HepG2 (cell line): ENCODE results near the gene PRKAR1B. TPM values are rescaled to one million over a fixed set of nuclear protein-coding genes. Genes with fewer than 3 reads are reported as not detected.

Experiments used
- ATAC-seq: fragments of 200-7000 bp; cut with Tn5 transposase; 3 replicates; pipeline ENCODE4 v1.9.1; 2020; ENCODE audit warnings: mild to moderate bottlenecking, moderate library complexity
- BruUV-seq: library from RNA; stranded (reverse); fragments of 400-500 nt; replicated peaks from 2 replicates; lab custom pipeline; 2021; lab: Mats Ljungman, UMichigan
- CTCF ChIA-PET: fragments of 300-600 bp; formaldehyde crosslinking; extraction: SDS; loops from one replicate; lab custom pipeline; 2021; ENCODE audit warnings: low total read pairs, inconsistent platforms, low intra/inter-chr PET ratio; lab: Yijun Ruan, JAX
- POLR2A ChIA-PET: fragments of 350-600 bp; sonication (Branson Sonifier 250); formaldehyde crosslinking; loops from one replicate; lab custom pipeline; 2020; ENCODE audit warnings: antibody characterized with exemption, inconsistent platforms; lab: Yijun Ruan, JAX
- DNase-seq: peaks from one replicate; pipeline ENCODE4 v3.0.0-alpha.2; 2015; ENCODE audit warnings: low spot score
- FAIRE-seq: peaks from 3 replicates; lab custom pipeline; 2011; peaks lifted over from hg19 to GRCh38; lab: Jason Lieb, UNC
- H2AFZ ChIP-seq: one replicate; pipeline ENCODE4 v1.6.1; 2011; ENCODE audit warnings: low read length, inconsistent platforms
- H3K27ac ChIP-seq: fragments of 300-600 bp; 3 replicates; pipeline ENCODE4 v1.8.0; 2011; ENCODE audit warnings: mixed run types, mild to moderate bottlenecking, mixed read lengths, low read length, inconsistent platforms; ENCODE audit not compliant: insufficient read depth; ENCODE audit errors: extremely low read length
- H3K27me3 ChIP-seq, 2 experiments: fragments of 200-600 bp in 1 of 2; 2 replicates in 1 of 2; 3 replicates in 1 of 2; pipeline versions ENCODE4 v1.6.0 to v1.8.0; 2011; ENCODE audit warnings: low read length in 2 of 2, mild to moderate bottlenecking in 2 of 2, moderate library complexity in 2 of 2, inconsistent platforms in 1 of 2; ENCODE audit not compliant: insufficient read depth in 2 of 2, control insufficient read depth in 1 of 2
- H3K36me3 ChIP-seq, 2 experiments: fragments of 200-600 bp in 1 of 2; replicated peaks in 1 of 2; 2 replicates in 1 of 2; 3 replicates in 1 of 2; pipeline versions ENCODE4 v1.5.1 to v1.8.0; 2011; ENCODE audit warnings: low read length in 2 of 2, inconsistent platforms in 1 of 2; ENCODE audit not compliant: insufficient read depth in 2 of 2, control insufficient read depth in 1 of 2
- H3K4me1 ChIP-seq: 2 replicates; pipeline ENCODE4 v1.5.1; 2012; ENCODE audit warnings: low read length, inconsistent platforms; ENCODE audit not compliant: insufficient read depth
- H3K4me2 ChIP-seq: 2 replicates; pipeline ENCODE4 v1.6.0; 2011; ENCODE audit warnings: low read depth, low read length, inconsistent platforms
- H3K4me3 ChIP-seq, 3 experiments: fragments of 200-600 bp in 1 of 3; sonication (generic), shearing (Covaris generic) in 1 of 3; replicated peaks in 1 of 3; 2 replicates each; pipeline ENCODE4 v1.5.1; 2011 to 2016; ENCODE audit warnings: low read length in 3 of 3, inconsistent platforms in 2 of 3, low read depth in 2 of 3, mild to moderate bottlenecking in 2 of 3, control low read depth in 1 of 3, mixed read lengths in 1 of 3; ENCODE audit not compliant: insufficient read depth in 1 of 3
- H3K79me2 ChIP-seq: one replicate; pipeline ENCODE4 v1.6.1; 2011; ENCODE audit warnings: low read length, inconsistent platforms; ENCODE audit not compliant: insufficient read depth
- H3K9ac ChIP-seq: 2 replicates; pipeline ENCODE4 v1.6.0; 2011; ENCODE audit warnings: mild to moderate bottlenecking, low read depth, low read length, inconsistent platforms; ENCODE audit not compliant: insufficient read depth
- H3K9me3 ChIP-seq: 2 replicates; pipeline ENCODE4 v1.5.1; 2012; ENCODE audit warnings: mild to moderate bottlenecking, low read length
- H4K20me1 ChIP-seq: 2 replicates; pipeline ENCODE4 v1.6.0; 2011; ENCODE audit warnings: inconsistent platforms, mild to moderate bottlenecking, low read length, moderate library complexity; ENCODE audit not compliant: insufficient read depth
- ATF7 ChIP-seq, 2 experiments: fragments of 450-650 bp in 1 of 2; sonication (generic) in 1 of 2; formaldehyde crosslinking in 1 of 2; IDR thresholded peaks; 2 replicates each; pipeline versions ENCODE4 v1.4.0 to v1.6.1; 2016 to 2020; ENCODE audit warnings: antibody characterized with exemption in 1 of 2, mild to moderate bottlenecking in 1 of 2, missing genetic modification reagents in 1 of 2
- CREB1 ChIP-seq, 2 experiments: fragments of 450-650 bp in 1 of 2; IDR thresholded peaks; 2 replicates each; pipeline ENCODE4 v1.6.1; 2016 to 2017; ENCODE audit warnings: control low read depth in 1 of 2, mild to moderate bottlenecking in 1 of 2, missing compliant biosample characterization in 1 of 2, missing genetic modification characterization in 1 of 2
- ELF1 ChIP-seq: sonication (generic); formaldehyde crosslinking; IDR thresholded peaks from 2 replicates; pipeline ENCODE4 v1.4.0; 2020; ENCODE audit warnings: missing genetic modification reagents
- ERF ChIP-seq: IDR thresholded peaks from 2 replicates; pipeline ENCODE4 v1.6.1; 2018; ENCODE audit warnings: missing biosample characterization, missing genetic modification reagents
- FOXA1 ChIP-seq, 2 experiments: fragments of 450-650 bp in 1 of 2; sonication (generic) in 1 of 2; formaldehyde crosslinking in 1 of 2; IDR thresholded peaks; 2 replicates each; pipeline versions ENCODE4 v1.4.0 to v1.6.1; 2016 to 2020; ENCODE audit warnings: missing genetic modification reagents in 1 of 2
- FOXP1 ChIP-seq, 2 experiments: fragments of 450-650 bp in 1 of 2; IDR thresholded peaks; 2 replicates each; pipeline ENCODE4 v1.6.1; 2017 to 2018; ENCODE audit warnings: antibody characterized with exemption in 1 of 2
- IKZF1 ChIP-seq: fragments of 450-650 bp; IDR thresholded peaks from 2 replicates; pipeline ENCODE4 v1.7.1; 2016
- NFKB2 ChIP-seq: sonication (generic); formaldehyde crosslinking; IDR thresholded peaks from 2 replicates; pipeline ENCODE4 v1.4.0; 2020; ENCODE audit warnings: missing genetic modification reagents, borderline replicate concordance
- RFX5 ChIP-seq: IDR thresholded peaks from 2 replicates; pipeline ENCODE4 v1.6.1; 2011; ENCODE audit warnings: low read depth, low read length, improper control_type of control experiment
- SMARCE1 ChIP-seq: fragments of 450-650 bp; IDR thresholded peaks from 2 replicates; pipeline ENCODE4 v1.6.1; 2017; ENCODE audit warnings: borderline replicate concordance
- SRSF4 ChIP-seq: fragments of 200-400 bp; formaldehyde crosslinking; IDR thresholded peaks from one replicate; pipeline ENCODE4 v1.6.1; 2018; ENCODE audit warnings: mild to moderate bottlenecking, low read depth, low read length, moderate library complexity; ENCODE audit not compliant: poor library complexity, severe bottlenecking
- TCF7 ChIP-seq: sonication (generic); IDR thresholded peaks from 2 replicates; pipeline ENCODE4 v1.6.1; 2016; ENCODE audit warnings: antibody characterized with exemption, low read depth
- ZBTB3 ChIP-seq: sonication (generic); formaldehyde crosslinking; IDR thresholded peaks from 2 replicates; pipeline ENCODE4 v1.4.0; 2020; ENCODE audit warnings: low read depth, mild to moderate bottlenecking, moderate library complexity, missing genetic modification reagents, borderline replicate concordance
- WGBS: methylation state at CpG from one replicate; pipeline ENCODE4 v1.1.6; 2017; ENCODE audit warnings: low lambda C conversion rate; 5-methylcytosine and 5-hydroxymethylcytosine counted together
- in situ Hi-C: cut with HindIII; loops from 2 replicates; pipeline ENCODE4 v1.10.0; 2017; ENCODE audit warnings: low pct_unique_long_range_greater_than_20kb; ENCODE audit not compliant: extremely low pct_ligation_motif_present
- intact Hi-C: fragments of 100-400 bp; cut with micrococcal nuclease; formaldehyde crosslinking; loops from one replicate; pipeline ENCODE4 v1.10.0; 2022; ENCODE audit not compliant: unreplicated experiment
- polyA plus RNA-seq, 8 experiments: library from polyadenylated mRNA; depleted of rRNA in 3 of 8; stranded (reverse) in 7 of 8; unstranded in 1 of 8; fragments of >200 nt; fragmentation: Illumina TruSeq in 4 of 8; extraction: Trizol in 4 of 8; gene quantifications; 2 replicates each; pipeline versions ENCODE4 v1.2.1 to v1.2.3, GENCODE V29; 2011 to 2016; ENCODE audit warnings: low read depth in 4 of 8, missing spikeins in 1 of 8, mixed read lengths in 1 of 8; ENCODE audit not compliant: insufficient read depth in 1 of 8
- total RNA-seq, 5 experiments: library from RNA; depleted of rRNA; stranded (reverse); fragments of >200 nt; fragmentation: Illumina TruSeq; extraction: Trizol; gene quantifications; 2 replicates each; pipeline ENCODE4 v1.2.3, GENCODE V29; 2016; ENCODE audit warnings: low read depth in 1 of 5
- TF ChIP-seq, protein P1 (sequence below): sonication (generic); formaldehyde crosslinking; conservative IDR thresholded peaks from 2 replicates; pipeline ENCODE4 v1.8.0; 2022; ENCODE audit warnings: mild to moderate bottlenecking, moderate library complexity, missing genetic modification reagents
- TF ChIP-seq, protein P2 (sequence below): sonication (generic); formaldehyde crosslinking; IDR thresholded peaks from 2 replicates; pipeline ENCODE4 v1.5.0; 2020; ENCODE audit warnings: missing genetic modification reagents, mild to moderate bottlenecking, borderline replicate concordance

PRKAR1B gene
- total and polyA plus RNA-seq, 2 of the 13 experiments (the other 11 are each of a cell fraction or from before 2014, with no cell fraction given): 7.9 to 28.2 TPM

DNA sequence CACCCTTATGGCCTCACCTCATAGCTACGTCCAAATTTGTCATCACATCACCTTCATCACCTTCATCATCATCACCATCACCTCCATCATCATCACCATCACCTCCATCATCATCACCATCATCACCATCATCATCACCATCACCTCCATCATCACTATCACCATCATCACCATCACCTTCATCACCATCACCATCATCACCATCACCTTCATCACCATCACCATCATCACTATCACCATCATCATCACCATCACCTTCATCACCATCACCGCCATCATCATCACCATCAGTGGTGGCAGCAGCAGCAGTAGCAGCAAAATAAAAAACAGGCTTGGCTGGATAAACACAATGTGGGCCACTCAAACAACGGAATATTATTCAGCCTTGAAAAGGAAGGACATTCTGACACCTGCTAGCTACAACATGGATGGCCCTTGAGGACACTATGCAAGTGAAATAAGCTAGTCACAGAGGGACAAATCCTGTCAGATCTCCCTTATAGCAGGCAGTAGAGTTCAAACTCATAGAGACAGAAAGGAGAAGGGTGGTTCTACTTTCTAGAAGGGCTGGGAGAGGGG is 159.7 kb downstream of the PRKAR1B start:
- H3K27ac ChIP-seq: no peak overlapping the region
- no peaks in the 10 kb centered on the region for H3K79me2 ChIP-seq
- no peaks in the 10 kb centered on the region for H3K9me3 ChIP-seq
- ATAC-seq (no peak), FAIRE-seq (no peak), DNase-seq (no peak)
- intact Hi-C loops: no loop called here
- in situ Hi-C loops: no loop called here
- no peak overlapping the region for H3K9ac ChIP-seq
- H4K20me1 ChIP-seq: no peaks in the 10 kb centered on the region
- BruUV-seq: no TSS peak
- H3K27me3 ChIP-seq: no peaks in the 10 kb centered on the region
- ChIA-PET CTCF (no interaction called here), POLR2A (no interaction called here)
- H3K4me1 ChIP-seq: no peaks in the 10 kb centered on the region
- H3K4me3 ChIP-seq: no peak overlapping the region
- 92% methylated on average over 2 of the region's 3 CpGs for WGBS
- H2AFZ ChIP-seq: no peak overlapping the region
- H3K4me2 ChIP-seq: no peak overlapping the region
- H3K36me3 ChIP-seq: 0 out of 5 replicates have a peak, but pooled peaks cover 0 to 2% of the 10 kb centered on the region in 2 experiments
- TF ChIP-seq ERF (CRISPR knock-in tag) (no peak), SMARCE1 (no peak), CREB1 (IDR thresholded peaks at IDR 0.05) (peak; percentile 92), CREB1 (CRISPR knock-in tag; IDR thresholded peaks at IDR 0.05) (no peak), RFX5 (no peak)
- TF ChIP-seq, all 625 proteins: peak for 1

DNA sequence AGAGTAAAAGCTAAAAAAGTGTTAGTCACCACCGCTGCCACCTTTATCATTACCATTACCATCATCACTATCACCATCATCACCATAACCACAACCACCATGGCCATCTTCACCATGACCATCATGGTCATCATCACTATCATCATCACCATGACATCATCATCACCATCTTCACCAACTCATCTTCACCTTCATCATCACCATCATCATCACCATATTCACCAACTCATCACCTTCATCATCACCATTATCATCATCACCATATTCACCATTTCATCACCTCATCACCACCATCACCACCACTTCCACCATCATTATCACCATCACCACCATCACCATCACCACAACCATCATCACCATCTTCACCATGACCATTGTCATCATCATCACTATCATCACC is 161.0 kb downstream of the PRKAR1B start:
- no peak for DNase-seq
- WGBS: 89% methylated on average over 1 of the region's 1 CpG
- no peak for TF ChIP-seq TCF7
- TF ChIP-seq FOXA1 (IDR thresholded peaks at IDR 0.05): peak; percentile 43; the same call in 1 of the 2 replicates
- no peak for TF ChIP-seq FOXA1 (CRISPR knock-in tag; IDR thresholded peaks at IDR 0.05)
- TF ChIP-seq NFKB2: no peak
- TF ChIP-seq SRSF4: no peak
- TF ChIP-seq FOXP1 (IDR thresholded peaks at IDR 0.05): 0 out of 2 replicates have a peak, but pooled peaks have one; percentile 3
- TF ChIP-seq FOXP1 (CRISPR knock-in tag; IDR thresholded peaks at IDR 0.05): no peak
- TF ChIP-seq CREB1 (IDR thresholded peaks at IDR 0.05): peak; percentile 98
- no peak for TF ChIP-seq CREB1 (CRISPR knock-in tag; IDR thresholded peaks at IDR 0.05)
- TF ChIP-seq, protein P1, sequence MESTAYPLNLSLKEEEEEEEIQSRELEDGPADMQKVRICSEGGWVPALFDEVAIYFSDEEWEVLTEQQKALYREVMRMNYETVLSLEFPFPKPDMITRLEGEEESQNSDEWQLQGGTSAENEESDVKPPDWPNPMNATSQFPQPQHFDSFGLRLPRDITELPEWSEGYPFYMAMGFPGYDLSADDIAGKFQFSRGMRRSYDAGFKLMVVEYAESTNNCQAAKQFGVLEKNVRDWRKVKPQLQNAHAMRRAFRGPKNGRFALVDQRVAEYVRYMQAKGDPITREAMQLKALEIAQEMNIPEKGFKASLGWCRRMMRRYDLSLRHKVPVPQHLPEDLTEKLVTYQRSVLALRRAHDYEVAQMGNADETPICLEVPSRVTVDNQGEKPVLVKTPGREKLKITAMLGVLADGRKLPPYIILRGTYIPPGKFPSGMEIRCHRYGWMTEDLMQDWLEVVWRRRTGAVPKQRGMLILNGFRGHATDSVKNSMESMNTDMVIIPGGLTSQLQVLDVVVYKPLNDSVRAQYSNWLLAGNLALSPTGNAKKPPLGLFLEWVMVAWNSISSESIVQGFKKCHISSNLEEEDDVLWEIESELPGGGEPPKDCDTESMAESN (CRISPR knock-in tag): no peak
- TF ChIP-seq, protein P2, sequence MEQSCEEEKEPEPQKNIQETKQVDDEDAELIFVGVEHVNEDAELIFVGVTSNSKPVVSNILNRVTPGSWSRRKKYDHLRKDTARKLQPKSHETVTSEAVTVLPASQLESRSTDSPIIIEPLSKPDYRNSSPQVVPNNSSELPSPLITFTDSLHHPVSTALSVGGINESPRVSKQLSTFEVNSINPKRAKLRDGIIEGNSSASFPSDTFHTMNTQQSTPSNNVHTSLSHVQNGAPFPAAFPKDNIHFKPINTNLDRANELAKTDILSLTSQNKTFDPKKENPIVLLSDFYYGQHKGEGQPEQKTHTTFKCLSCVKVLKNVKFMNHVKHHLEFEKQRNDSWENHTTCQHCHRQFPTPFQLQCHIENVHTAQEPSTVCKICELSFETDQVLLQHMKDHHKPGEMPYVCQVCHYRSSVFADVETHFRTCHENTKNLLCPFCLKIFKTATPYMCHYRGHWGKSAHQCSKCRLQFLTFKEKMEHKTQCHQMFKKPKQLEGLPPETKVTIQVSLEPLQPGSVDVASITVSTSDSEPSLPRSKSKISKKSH: no peak
- peak; percentile 99 for TF ChIP-seq ATF7 (IDR thresholded peaks at IDR 0.05)
- TF ChIP-seq ATF7 (CRISPR knock-in tag; IDR thresholded peaks at IDR 0.05): no peak
- no peak for TF ChIP-seq ZBTB3 (CRISPR knock-in tag)
- no peak for TF ChIP-seq ELF1 (CRISPR knock-in tag)
- TF ChIP-seq IKZF1: peak; percentile 63; the same call in 1 of the 2 replicates
- Histone ChIP-seq H3K4me1 (no peaks in the 10 kb centered on the region), H3K79me2 (no peaks in the 10 kb centered on the region), H4K20me1 (no peaks in the 10 kb centered on the region), H3K4me2 (no peak overlapping the region), H3K36me3 (0 out of 5 replicates have a peak, but pooled peaks cover 0 to 2% of the 10 kb centered on the region in 2 experiments), H3K27me3 (no peaks in the 10 kb centered on the region), H2AFZ (no peak overlapping the region), H3K9ac (no peak overlapping the region), H3K27ac (no peak overlapping the region), H3K9me3 (no peaks in the 10 kb centered on the region), H3K4me3 (no peak overlapping the region)
- POLR2A ChIA-PET: no interaction called here
- no peak for ATAC-seq
- CTCF ChIA-PET: no interaction called here
- no peak for FAIRE-seq
- BruUV-seq: no TSS peak
- intact Hi-C loops (no loop called here), in situ Hi-C loops (no loop called here)
